NK-92 (cell line): Measurements from ENCODE around the gene RXFP1.

Source experiments
- DNase-seq: peaks from one replicate; lab custom pipeline; 2025; ENCODE audit not compliant: unreplicated experiment; lab: John Stamatoyannopoulos, UW

Gene RXFP1

GRCh38 chr4:158521484-158522088, at the start of gene RXFP1:
Gene RXFP1 (plus strand): TSS chr4:158521882. CDS start chr4:158521977, 95 bp downstream.
- DNase-seq = no peak

- DNase-seq = no peak
Observed at GRCh38 chr4:158481811-158482210, 39.9 kb upstream of the RXFP1 start.

- no peak for DNase-seq
Observed at GRCh38 chr4:158484173-158484885, 37.4 kb upstream of the RXFP1 start.

- DNase-seq = no peak
Observed at GRCh38 chr4:158490629-158491028, 31.1 kb upstream of the RXFP1 start.

DNA sequence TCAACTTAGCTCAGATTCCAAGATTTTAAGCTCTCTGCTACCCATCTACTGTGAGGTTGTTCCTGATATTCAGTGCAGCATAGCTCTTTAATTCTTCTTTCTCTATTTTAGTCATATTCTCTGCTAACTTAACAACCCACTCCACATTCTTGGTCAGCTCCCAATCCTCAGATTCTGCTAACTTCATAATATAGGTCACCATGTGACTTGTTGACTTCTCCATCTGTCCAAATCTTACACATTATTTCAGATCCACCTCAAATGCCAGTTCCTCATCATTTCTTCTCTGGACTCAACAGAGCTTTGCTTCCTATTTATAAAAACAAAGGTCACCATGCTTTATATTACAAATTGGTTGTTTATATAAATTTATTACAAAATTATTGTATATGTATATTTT, 29.3 kb upstream of the RXFP1 start:
- DNase-seq = no peak

GRCh38 chr4:158496030-158496741, 25.5 kb upstream of the RXFP1 start:
- DNase-seq = no peak

DNA sequence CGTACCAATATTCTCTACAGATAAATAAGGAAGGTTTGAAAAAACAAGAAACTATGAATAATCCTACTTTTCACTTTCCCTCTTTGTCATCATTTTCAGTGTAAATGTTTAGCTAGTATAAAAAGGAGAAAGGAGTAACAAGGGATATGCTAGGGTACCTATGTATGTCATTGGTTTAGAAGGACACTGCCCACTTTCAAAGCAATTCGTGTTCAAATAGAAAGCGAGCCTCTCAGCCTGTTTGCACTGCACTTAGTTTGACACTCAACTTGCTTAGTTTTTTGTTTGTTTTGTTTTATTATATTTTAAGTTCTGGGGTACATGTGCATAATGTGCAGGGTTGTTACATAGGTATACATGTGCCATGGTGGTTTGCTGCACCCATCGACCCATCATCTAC, 21.6 kb upstream of the RXFP1 start:
- DNase-seq = no peak

- no peak for DNase-seq
Observed at GRCh38 chr4:158513256-158513655, 8.4 kb upstream of the RXFP1 start.

DNA sequence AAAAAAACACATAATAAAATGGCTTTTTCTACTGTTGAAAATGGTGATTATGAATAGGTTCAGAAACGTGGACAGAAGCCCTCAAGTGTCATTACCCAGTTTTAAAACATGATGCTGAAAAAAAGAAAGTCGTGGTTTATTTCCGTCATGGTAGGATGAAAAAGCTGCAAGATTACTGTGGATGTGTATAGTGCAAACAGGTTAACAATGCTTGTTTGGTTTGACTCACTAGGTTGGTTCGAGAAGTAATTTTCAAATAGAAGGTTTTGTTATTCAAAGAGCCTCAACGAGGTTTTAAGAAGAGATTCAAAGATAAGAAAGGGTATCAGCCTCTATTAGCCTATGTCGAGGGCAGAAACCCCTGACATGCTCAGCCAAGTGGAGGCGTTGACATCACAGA, 2.5 kb upstream of the RXFP1 start:
- DNase-seq = no peak

- no peak for DNase-seq
Observed at GRCh38 chr4:158523990-158524535, 2.4 kb downstream of the RXFP1 start.

DNA sequence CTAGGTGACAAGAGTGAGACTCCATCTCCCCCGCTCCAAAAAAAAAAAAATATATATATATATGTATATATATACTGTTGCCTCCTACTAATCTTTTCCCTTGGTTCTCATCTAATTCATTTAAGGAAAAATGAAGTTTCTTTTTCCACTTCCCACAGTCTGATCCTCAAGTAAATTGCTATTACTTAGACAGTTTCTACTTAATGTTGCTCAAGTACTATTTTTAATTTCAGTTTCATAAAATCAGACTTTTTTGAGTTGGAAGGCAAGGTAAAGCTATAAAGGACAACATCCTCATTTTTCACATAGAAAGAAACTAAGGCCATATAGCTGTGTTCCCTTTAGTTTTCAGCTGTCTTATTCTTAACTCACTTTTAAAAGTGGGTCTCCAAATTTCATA, 5.8 kb downstream of the RXFP1 start:
- no peak for DNase-seq

DNA sequence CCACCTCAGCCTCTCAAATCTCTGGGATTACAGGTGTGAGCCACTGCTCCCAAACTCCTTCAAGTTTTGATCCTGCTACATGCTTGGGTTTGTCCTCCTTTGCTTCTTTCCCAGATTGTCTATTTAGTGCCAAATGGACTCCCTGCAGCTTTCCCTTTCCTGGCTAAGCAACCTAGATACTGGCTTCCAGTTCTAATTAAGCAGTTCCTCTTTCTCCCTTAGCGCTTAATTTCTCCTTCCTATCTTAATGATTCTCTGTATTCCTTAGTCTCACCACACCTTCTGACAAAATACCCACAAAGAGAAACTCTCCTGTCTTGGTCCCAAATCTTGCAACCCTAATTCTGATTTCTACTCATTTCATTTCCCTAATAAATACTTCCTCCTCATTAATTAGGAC, 7.8 kb downstream of the RXFP1 start:
- no peak for DNase-seq

- DNase-seq = no peak
Observed at GRCh38 chr4:158530381-158530780, 8.7 kb downstream of the RXFP1 start.

- DNase-seq = no peak
Observed at GRCh38 chr4:158530898-158531297, 9.2 kb downstream of the RXFP1 start.

DNA sequence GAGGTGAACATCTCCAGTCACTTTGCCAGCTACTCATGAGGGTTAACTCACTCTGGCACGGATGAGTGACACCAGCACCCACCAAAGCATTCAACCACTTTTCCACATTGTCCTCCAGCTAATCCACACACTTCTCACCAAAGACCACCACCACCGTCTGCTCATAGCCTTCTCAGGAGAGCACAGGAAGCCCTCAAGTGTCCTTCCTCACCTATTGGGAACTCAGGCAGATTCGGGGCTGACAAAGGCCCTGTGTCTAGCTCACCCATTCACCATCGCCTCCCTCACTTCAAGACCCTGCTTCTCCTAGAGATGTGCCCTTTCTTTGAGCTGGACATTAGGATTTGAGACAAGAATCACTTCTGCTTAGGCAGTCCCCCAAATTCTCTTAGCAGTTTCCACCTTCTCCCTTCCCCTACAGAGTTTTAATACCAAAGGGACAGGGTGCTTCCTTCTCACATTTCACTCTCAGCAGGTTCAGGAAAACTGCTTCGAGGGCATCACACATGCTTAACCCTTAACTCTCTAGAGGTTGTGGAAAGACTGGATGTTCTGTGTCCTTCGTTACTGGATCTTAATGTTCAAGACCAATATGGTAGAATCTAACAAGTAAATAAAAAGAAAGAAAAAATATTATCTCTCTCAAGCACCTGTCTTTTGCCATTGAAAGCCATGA, 11.0 kb downstream of the RXFP1 start:
- DNase-seq = no peak

GRCh38 chr4:158534727-158535126, 13.0 kb downstream of the RXFP1 start:
- DNase-seq = no peak

DNA sequence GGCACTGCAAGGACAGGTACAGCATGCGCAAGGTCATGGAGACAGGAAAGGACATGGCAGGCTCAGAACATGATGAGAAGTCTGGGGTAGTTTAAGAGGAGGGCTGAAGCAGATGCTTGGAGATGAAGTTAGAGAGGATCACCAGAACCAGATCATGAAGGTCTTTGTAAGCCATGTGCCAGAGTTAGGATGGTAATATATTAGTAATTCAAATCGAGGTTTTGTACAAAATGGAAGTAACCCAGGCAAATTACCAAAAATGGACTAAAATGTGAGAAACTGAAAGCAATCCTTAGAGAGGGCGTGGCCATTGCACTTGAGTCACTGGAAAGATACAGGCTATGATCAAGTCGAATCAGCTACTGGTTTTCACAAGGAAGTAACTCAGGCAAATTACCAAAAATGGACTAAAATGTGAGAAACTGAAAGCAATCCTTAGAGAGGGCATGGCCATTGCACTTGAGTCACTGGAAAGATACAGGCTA, 13.5 kb downstream of the RXFP1 start:
- no peak for DNase-seq

- no peak for DNase-seq
Observed at GRCh38 chr4:158536833-158537232, 15.2 kb downstream of the RXFP1 start.

- no peak for DNase-seq
Observed at GRCh38 chr4:158538176-158538575, 16.5 kb downstream of the RXFP1 start.

- DNase-seq = no peak
Observed at GRCh38 chr4:158538911-158539310, 17.2 kb downstream of the RXFP1 start.
